Anterior cingulate cortex (tissue), 58 donors: ENCODE data around the gene RFC5.

Experiments used
- DNase-seq, 58 donors: peaks; one replicate each; lab custom pipeline; 2025; lab: John Stamatoyannopoulos, UW

RFC5 gene

GRCh38 chr12:118046430-118046829 is 29.9 kb downstream of the RFC5 start:
- no peak for DNase-seq

DNA sequence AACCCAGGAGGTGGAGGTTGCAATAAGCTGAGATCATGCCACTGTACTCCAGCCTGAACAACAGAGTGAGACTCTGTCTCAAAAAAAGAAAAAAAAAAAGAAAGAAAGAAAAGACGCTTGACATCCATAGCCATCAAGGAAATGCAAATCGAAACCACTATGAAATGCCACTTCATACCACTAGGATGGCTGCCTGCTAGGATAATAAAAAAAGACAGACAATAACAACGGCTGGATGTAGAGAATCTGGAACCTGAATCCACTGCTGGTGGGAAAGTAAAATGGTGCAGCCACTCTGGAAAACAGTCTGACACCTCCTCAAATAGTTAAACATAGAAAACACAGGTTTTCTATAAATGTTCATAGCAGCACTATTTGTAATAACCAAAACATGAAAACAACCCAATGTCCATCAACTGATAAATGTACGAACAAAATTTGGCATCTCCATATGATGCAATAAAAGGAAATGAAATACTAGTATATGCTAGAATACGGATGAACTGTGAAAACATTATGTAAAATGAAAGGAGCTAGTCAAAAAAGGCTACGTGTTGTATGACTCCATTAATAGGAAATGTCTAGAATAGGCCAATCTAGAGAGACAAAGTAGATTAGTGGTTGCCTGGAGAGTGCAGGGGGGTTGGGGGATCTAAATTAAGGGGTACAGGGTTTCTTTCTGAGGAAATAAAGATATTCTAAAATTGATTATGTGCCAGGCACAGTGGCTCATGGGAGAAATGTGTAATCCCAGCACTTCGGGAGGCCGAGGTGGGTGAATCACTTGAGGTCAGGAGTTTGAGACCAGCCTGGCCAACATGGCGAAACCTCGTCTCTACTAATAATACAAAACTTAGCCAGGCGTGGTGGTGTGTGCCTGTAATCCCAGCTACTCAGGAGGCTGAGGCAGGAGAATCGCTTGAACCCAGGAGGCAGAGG is 34.7 kb downstream of the RFC5 start:
- no peak for DNase-seq

DNA sequence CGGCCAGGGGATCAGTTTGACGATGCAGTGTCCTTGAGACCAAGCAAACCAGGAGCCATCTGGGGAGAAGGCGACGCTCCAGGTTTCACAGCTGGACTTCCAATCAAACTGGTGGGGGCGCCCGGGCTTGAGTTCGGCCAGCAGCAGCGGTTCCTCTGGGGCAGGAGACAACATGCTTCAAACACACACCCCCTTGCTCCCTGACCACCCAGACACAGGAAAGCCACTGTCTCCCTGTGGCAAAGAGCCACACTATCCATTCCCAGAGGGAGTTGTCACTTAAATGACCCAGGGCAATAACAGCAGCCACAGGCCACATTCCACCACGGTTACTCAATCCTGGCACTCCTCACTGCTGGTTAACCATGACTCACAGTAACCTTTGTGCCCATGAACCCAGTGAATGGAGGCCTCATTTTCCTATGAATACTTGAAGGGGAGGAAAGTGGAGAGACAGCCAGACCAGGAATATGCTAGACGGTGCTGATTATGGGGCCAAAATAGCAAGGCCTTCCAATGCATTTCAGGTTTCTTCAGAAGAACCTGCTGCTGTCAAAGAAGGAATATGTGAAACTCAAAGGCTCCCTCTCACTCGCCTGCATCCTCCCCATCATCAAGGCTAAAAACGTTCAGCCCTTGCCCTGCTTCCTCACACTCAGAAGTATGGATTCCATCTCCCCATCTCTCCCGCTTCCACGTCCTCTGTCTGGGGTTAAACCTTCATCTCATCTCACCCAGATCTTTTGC is 36.0 kb downstream of the RFC5 start:
- peak in 38 of 58 donors; percentile 4 to 80 (median 31) for DNase-seq

- no peak for DNase-seq
Measured at GRCh38 chr12:118053071-118053985, 36.8 kb downstream of the RFC5 start.

DNA sequence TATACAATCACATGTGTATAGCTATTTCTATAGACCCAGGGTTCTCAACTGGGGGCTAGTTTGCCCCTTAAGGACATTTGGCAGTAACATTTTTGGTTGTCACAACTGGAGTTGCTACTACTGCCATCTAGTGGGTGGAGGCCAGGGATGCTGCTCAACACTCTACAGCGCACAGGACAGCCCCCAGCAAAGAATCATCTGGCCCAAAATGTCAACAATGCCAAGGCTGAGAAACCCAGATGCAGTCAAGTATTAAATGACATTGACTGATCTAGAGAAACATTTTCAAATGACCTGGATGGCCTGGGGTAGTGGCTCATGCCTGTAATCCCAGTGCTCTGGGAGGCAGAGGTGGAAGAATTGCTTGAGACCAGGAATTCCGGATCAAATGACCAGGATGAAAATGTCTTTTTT is 38.6 kb downstream of the RFC5 start:
- DNase-seq: peak in 3 of 58 donors; percentile 9 to 16 (median 10)

DNA sequence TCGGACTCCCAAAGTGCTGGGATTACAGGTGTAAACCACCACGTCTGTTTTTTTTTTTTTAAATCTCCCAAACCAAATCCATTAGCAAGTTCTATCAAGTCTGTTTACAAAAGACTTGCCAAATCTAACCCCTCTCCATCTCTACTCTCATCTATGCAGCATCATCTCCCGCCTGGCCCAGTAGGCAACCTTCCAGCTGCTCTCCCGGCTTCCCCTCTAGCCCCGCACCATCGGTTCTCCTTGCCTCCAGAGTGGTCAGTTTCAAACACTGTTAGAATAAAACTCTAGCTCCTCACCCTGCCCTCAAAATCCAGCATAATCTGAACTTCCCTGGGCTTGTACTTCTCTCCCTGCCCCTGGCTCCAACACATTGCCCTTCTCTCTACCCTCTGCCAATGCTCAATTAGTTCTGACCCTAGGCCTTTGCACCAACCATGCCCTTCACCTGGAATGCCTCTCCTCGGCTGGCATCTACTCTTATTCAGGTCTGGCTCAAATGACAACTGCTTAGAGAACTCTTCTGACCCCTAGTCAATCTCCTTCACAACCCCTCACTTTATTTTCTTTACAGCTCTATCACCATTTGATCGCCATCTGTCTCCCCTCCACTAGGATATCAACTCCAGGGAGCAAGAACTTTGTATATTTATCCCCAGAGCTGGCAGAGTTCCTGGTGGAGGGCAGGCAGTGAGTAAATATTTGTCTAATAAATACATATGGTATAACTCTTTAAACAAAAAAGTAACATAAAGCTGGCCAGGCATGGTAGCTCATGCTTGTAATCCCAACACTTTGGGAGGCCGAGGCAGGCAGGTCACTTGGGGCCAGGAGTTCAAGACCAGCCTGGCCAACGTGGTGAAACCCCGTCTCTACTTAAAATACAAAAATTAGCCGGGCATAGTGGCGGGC is 39.6 kb downstream of the RFC5 start:
- DNase-seq: no peak

DNA sequence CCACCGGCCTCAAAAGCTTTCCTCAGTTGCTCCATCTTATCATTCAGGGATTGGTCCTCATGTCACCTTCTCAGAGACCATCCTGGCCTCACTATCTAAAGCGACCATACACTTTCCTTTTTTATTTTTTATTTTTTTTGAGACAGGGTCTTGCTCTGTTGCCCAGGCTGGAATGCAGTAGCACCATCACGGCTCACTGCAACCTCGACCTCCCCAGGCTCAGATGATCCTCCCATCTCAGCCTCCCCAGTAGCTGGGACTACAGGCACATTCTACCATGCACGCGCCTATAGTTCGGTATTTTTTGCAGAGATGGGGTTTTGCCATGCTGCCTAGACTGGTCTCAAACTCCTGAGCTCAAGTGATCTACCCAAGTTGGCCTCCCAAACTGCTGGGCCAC is 41.7 kb downstream of the RFC5 start:
- no peak for DNase-seq

- DNase-seq: no peak
Measured at GRCh38 chr12:118058881-118059280, 42.4 kb downstream of the RFC5 start.

GRCh38 chr12:118059341-118060191 is 43.1 kb downstream of the RFC5 start:
- DNase-seq: peak in 10 of 58 donors; percentile 8 to 47 (median 38)

- peak in 45 of 58 donors; percentile 7 to 69 (median 46) for DNase-seq
Measured at GRCh38 chr12:118060301-118061010, 44.0 kb downstream of the RFC5 start.

DNA sequence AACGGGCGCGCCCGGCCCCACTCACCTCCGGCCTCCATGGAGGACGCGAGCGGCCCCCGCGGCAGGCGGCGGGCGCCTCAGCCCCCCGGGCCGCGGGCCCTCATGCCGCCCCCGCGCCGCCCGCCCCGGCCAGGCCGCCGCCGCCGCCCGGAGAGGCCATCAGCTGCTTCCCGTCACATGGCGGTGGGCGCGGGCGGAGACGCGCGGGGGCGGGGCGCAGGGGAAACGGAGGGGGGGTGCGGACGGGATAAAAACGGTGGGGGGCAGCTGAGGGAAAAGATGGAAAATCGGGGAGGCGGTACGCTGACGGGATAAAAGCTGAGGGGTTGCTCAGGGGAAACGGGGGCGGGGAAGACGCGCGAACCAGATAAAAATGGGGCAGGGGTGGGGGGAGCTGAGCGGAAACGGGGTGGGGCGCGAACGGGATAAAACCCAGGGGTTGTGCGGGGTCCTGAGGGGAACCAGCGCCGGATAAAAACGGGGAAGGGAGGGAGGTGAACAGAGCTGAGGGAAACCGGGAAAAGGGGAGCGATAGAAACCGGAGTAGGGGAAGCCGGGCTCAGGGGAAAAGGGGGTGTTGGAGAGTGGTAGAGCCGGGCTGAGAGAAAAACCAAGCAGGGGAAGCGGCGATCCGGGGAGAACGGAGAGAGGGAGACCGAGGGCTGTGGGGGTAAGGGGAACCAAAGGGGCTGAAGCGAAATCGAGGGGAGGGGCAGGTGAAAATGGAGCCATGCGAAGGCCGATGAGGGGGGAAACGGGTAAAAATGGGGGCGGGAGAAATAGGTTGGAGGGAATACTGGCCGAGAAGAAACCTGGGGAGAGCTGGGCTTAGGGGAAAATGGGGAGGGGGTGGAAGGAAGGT is 44.7 kb downstream of the RFC5 start, which contains the start of gene WSB2:
Gene WSB2, minus strand, starts transcription at position 169 of the 862 bp plus-strand sequence. Its CDS starts 131 bp downstream, at position 38.
- DNase-seq: peak in 55 of 58 donors; percentile 25 to 87 (median 67)

DNA sequence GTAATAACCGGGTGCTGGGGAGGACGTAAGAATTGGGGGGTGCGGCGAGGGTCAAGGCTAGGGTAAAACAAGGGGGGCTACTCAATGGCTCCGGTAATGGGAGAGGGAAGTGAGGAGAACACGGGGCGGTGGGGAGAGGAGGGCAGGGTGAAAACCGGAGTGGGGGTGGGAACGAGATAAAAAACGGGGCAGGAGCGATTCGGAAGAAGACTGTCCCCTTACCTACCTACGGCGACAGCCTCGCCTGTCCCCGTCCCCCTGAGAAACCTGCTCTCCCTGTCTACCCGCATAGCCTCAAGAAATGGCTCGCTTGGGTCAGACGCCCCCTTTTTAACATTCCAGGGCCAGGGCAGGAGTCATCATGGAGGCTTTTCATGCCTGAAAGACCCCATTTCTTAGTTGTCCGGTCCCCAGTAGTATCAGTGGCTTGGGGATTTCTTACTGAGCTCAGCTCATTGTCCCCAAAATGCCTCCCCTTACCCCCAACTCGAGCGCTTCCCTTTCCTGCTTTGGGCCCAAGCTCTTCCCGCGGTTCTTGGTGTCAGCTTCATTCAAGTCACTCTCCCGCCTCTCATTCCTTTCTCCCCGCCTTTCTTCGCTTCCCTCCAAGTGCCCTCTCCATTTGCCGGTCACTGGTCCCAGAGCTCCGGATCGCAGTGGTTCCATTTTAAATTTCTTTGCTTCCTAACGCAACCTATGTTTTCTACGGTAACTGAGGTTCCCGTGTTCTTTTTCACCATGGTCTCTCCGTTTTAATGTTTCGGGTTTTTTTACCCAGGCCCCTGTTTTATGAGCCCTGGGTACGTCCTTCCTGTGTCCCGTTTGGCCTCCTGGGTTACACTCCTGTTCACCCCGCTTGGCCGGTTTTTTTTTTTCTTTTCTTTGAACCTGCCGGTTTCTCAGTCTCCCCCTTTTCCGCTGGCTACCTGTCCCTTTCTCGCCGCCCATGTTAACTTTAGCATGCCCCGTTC is 45.7 kb downstream of the RFC5 start:
- peak in 38 of 58 donors; percentile 3 to 61 (median 29) for DNase-seq

DNA sequence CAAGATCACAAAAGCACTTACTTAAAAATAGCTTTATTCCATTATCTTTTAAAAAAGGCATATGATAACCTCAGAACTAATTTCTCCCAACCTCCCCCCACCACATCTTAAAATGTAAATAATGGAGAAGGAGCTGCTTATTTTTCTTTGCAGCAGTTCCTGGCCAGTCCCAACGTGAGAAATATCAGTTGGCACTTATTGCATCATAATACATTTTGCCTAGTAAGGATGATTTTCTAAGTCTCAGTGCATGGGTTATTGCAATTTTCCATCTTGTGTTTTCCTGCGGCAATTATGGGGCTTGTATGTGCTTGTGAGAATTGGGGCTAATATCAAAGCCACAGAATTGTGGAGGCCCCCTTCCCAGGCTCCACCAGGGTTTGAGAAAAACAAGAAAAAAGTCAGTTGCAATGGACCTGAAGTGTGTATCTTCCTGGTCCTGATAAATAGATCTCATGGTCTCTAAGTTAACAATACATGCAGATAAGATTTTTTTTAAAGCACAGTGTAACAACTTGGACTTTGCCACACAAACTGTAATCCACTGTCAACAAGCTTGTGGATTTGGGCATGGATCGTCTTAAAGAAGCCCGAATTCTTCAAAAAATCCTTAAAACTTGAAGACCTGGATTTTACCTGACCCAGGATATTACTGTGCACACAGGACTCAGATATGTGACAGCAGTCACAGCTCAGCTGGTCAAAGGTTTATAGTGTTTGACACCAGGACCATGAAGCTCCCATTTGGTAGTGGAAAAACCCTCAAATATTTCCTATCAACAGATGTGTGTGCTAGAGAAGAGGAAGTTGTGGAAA is 47.3 kb downstream of the RFC5 start:
- no peak for DNase-seq

DNA sequence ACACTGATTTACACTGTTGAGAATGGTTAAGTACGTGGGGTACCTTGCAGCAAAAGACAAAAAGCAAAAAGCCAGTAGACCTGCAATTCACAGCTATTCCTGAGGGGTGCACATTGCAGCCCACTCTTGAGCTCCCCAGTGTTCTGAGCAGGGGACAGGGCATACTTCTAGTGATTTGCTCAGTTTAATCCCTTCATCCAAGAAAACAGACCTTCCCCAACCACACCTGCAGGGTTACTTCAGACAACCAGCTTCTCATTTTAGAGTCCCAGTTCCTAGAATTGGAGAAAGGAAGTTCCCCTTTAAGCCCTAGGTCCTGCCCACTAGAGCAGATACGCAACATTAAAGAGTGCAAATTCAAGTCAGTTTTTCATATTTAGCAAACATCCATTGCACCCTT is 48.1 kb downstream of the RFC5 start:
- DNase-seq: no peak
